AG10803 (cell line): ENCODE measurements around the gene SKIDA1.

Experiments used
- DNase-seq: peaks from one replicate; pipeline ENCODE4 v3.0.0; 2010; ENCODE audit warnings: low read depth
- H3K4me3 ChIP-seq: 2 replicates; pipeline ENCODE4 v1.5.1; 2011; ENCODE audit warnings: mild to moderate bottlenecking, low read length, control low read depth
- CTCF ChIP-seq: conservative IDR thresholded peaks from 2 replicates; pipeline ENCODE4 v1.5.1; 2011; ENCODE audit warnings: mild to moderate bottlenecking, low read length, control low read depth, inconsistent platforms

Gene SKIDA1

GRCh38 chr10:21513405-21513788, 12.1 kb downstream of the SKIDA1 start:
- DNase-seq: no peak
- no peak overlapping the region for H3K4me3 ChIP-seq
- no peak for TF ChIP-seq CTCF

- peak overlapping the region; percentile 30 for H3K4me3 ChIP-seq
- no peak for TF ChIP-seq CTCF
- no peak for DNase-seq
Measured at GRCh38 chr10:21512573-21513404, 12.7 kb downstream of the SKIDA1 start.

GRCh38 chr10:21511946-21512572, 13.4 kb downstream of the SKIDA1 start:
- DNase-seq: no peak
- TF ChIP-seq CTCF: no peak
- peak overlapping the region; percentile 30 for H3K4me3 ChIP-seq

- no peak overlapping the region for H3K4me3 ChIP-seq
- TF ChIP-seq CTCF: no peak
Measured at GRCh38 chr10:21511095-21511570, 14.3 kb downstream of the SKIDA1 start.

GRCh38 chr10:21510241-21511094, 15.0 kb downstream of the SKIDA1 start:
- H3K4me3 ChIP-seq: peak overlapping the region; percentile 47
- DNase-seq: no peak
- TF ChIP-seq CTCF: no peak

More at GRCh38 chr10:21511095-21511570, 14.3 kb downstream of the SKIDA1 start:
- DNase-seq: no peak

- no peak for DNase-seq
- TF ChIP-seq CTCF: no peak
- peak overlapping the region; percentile 47 for H3K4me3 ChIP-seq
Measured at GRCh38 chr10:21509341-21510240, 15.9 kb downstream of the SKIDA1 start.
